ENCODE data around the gene CLIC4.

The CLIC4 gene

GRCh38 chr1:24859063-24860010 lies 114.1 kb downstream of the CLIC4 start:
- DNase-seq (ENCODE audit: low read depth) = no peak

DNA sequence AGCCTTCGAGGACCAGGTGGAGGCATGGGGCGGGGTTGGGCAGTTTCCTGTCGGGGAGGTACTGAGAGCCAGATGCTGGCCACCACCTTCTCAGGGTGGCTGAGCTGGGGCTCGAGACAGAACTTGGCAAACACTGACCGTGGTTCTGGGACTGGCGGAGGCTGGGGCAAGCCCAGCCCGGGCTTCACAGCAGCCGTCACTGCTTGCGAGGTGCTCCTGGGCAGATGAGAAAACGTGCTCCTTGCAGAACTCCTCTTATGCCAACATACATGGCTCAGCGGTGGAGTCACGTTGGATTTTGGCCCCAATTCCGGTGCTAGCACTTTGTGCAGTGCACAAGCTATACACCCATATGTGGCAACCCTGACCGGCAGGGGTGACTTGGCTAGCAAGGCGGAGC lies 115.6 kb downstream of the CLIC4 start:
- no peak for DNase-seq (ENCODE audit: low read depth)

- no peak for DNase-seq (ENCODE audit: low read depth)
These were observed 116.8 kb downstream of the CLIC4 start for GRCh38 chr1:24861821-24862727.

- DNase-seq (ENCODE audit: low read depth) = no peak
These were observed 117.7 kb downstream of the CLIC4 start for GRCh38 chr1:24862775-24863483.

- DNase-seq (ENCODE audit: low read depth) = no peak
These were observed 119.1 kb downstream of the CLIC4 start for GRCh38 chr1:24864370-24864777.

DNA sequence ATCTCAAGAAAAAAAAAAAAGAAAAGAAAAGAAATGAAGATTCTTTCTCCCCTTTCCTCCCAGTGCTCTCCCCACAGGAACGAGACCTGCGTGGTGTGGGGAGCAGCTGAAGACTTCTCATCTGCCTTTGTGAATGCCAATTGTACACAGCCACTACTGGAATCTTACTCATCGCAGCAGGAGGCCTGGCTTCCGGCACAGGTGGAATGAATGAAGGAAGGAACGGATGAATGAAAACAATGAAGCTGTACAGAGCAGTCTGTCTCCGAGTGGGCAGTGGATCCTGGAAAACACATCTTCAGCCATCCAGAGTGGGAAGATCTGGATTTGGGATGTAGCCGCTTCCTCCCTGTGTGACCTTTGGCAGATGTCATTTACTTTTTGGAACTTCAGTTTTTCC lies 119.9 kb downstream of the CLIC4 start:
- DNase-seq (ENCODE audit: low read depth) = no peak

GRCh38 chr1:24865587-24865986 lies 120.3 kb downstream of the CLIC4 start:
- DNase-seq (ENCODE audit: low read depth) = no peak

GRCh38 chr1:24866211-24867083 lies 121.2 kb downstream of the CLIC4 start:
- no peak for DNase-seq (ENCODE audit: low read depth)

DNA sequence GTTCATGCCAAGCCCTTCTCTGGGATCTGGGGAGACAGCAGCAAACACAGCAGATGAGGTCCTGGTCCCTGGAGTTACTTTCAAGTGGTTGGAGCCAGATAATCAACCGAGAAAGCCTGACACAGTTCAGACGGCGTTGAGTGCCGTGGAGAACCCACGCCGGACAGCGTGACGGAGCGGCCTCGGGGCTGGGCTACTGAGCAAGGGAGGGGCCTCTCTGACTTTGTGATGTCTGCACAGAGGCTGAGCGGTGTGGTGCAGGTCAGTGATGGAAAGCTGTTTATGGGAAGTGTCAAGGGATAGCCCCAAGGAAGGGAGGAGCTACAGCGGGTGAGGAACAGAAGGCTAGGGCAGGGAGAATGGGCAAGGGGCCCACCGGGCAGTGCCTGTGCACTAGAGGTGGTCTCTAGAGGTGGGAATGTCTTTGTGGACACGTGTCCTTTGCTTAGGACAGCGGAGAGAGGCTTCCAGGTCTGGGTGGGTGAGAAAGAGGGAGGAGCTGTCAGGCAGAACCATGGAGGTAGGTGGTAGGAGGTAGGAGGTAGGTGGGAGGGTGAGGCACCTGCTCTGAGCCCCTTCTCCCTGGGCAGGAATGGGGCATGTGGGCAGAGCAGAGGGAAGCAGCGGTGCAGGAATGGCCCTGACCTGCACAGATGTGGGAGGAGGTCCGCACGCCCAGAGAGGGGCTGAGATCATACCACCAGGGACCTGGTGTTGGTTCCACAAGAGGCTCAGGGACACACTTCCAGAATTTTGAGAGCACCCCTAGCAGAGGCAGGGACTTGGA lies 122.0 kb downstream of the CLIC4 start:
- no peak for DNase-seq (ENCODE audit: low read depth)

DNA sequence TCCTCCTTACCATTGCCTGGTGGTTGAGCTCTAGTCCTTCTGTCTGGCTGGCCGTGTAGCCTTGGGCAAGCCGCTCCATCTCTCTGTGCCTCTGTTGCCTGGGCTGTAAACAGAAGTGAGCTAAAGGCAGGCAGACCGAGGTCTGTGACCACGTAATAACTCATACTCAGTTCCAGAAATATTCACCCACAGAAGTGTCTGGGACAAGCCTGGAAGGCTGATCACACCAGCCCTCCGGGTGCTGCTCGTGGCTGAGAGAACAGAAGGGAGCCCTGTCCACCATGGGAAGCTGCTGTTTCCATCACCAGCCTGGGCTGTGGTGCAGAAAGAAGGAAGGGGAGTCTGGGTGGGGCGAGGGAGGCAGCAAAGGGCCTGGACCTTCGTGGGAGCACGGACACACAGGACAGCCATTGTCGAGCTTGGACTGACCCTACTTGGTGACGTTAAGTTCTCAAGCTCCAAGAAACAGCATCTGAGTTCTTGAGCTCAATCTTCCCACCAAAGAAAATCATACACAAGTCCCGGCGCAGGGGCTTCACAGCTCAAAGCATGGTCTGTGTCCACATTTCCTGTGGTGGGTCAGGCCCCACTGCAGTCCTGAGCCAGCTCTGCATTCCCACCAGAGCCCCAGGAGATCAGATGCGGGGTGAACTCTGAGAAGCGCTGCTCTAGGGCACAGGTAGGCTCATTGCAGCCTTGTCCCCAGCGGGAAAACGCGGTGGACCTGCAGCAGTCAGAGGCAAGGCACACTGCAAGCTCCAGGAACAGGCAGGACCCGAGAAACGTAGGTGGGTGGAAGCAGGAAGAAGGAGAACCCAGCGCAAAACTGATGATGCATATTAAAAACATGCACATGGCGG lies 123.0 kb downstream of the CLIC4 start:
- no peak for DNase-seq (ENCODE audit: low read depth)

DNA sequence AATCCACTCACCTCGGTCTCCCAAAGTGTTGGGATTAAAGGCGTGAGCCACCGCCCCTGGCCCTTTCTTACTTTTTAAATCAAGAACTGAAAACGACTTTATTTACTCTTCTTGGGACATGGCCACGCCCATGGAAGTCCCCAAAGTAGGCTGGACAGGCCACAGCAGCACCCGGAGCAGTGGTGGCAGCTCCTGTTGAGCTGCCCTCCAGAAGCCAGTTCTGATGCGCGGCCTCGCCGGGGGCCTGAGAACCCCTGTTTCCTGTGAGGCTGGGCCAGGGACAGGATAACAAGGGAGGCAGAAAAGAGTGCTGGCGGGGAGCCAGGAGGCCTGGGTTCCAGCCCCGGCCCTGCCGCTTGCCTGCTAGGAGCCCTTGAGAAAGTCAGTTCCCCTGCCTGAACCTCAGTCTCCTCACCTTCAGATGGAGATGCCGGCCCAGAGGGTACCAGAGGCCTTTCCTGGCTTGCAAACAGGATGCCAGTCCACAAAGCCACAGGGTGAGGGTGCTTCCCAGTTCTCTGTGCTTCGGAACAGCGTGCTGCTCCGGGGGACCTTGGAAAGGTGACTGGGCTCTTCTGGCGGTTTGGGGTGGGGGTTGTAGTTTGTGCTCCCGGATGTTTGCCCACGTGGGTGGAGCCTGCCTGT lies 125.4 kb downstream of the CLIC4 start:
- no peak for DNase-seq (ENCODE audit: low read depth)

- DNase-seq (ENCODE audit: low read depth) = no peak
These were observed 126.2 kb downstream of the CLIC4 start for GRCh38 chr1:24871306-24871901.

- no peak for DNase-seq (ENCODE audit: low read depth)
These were observed 127.0 kb downstream of the CLIC4 start for GRCh38 chr1:24872061-24872850.

DNA sequence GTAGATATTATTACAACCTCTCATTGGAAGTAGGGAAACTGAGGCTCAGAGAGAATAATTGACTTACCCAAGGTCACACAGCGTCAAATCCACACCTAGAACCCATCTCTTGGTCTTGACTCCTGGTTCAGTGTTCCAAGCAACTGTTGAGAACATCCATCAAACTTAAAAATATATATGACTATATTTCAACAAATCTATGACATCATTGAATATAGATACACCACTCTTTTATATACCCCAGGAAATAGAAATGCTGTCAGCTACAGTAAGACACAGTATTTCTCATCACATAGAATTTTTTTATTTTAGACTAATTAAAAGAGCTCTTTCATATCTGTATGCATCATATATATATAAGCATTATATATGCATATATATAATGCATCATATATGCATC lies 127.9 kb downstream of the CLIC4 start:
- DNase-seq (ENCODE audit: low read depth) = no peak

DNA sequence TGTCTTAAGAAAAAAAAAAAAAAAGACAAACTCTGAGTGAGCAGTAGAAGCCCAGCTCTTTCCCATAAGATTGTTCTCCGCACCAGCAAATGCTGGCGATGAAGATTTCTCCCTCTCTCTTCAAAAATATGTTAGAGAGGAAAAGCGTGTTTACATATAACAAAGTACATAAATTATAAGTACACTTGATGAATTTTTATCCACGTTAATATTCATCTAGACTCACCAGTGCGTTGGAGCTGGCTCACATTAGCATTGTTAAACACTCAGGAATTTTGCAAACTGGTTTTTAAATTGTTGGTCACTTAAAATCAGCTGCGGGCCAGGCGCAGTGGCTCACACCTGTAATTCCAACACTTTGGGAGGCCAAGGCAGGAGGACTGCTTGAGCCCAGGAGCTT lies 128.8 kb downstream of the CLIC4 start:
- no peak for DNase-seq (ENCODE audit: low read depth)

- no peak for DNase-seq (ENCODE audit: low read depth)
These were observed 129.5 kb downstream of the CLIC4 start for GRCh38 chr1:24874611-24875234.

- no peak for DNase-seq (ENCODE audit: low read depth)
These were observed 130.0 kb downstream of the CLIC4 start for GRCh38 chr1:24875257-24875656.
